CD4-positive, alpha-beta memory T cell (primary cell): Measurements from ENCODE around the gene ASB18. TPM values are rescaled to one million over a fixed set of nuclear protein-coding genes. Genes with fewer than 3 reads are reported as not detected.

Experiments
- CTCF ChIA-PET: fragments of 350-600 bp; sonication (Branson Sonifier 250); formaldehyde crosslinking; loops from one replicate; lab custom pipeline; 2021; ENCODE audit warnings: inconsistent platforms; ENCODE audit not compliant: partially characterized antibody; lab: Charles Lee
- POLR2A ChIA-PET: fragments of 350-600 bp; sonication (Branson Sonifier 250); formaldehyde crosslinking; loops from one replicate; lab custom pipeline; 2021; ENCODE audit not compliant: partially characterized antibody; lab: Charles Lee
- DNase-seq, 5 donors: peaks; one replicate each; pipeline versions ENCODE4 v3.0.0 to v3.0.0-alpha.2; 2020 to 2022; ENCODE audit warnings: mixed read lengths in 1 of 5
- H3K27ac ChIP-seq: one replicate; pipeline ENCODE4 v1.7.0; 2013; ENCODE audit warnings: low read depth, low read length
- H3K27me3 ChIP-seq: 2 replicates; pipeline ENCODE4 v1.7.0; 2013; ENCODE audit warnings: mild to moderate bottlenecking, low read length, moderate library complexity; ENCODE audit not compliant: insufficient read depth
- H3K36me3 ChIP-seq: 2 replicates; pipeline ENCODE4 v1.7.0; 2013; ENCODE audit warnings: mild to moderate bottlenecking, low read length, moderate library complexity; ENCODE audit not compliant: insufficient read depth
- H3K4me1 ChIP-seq: 2 replicates; pipeline ENCODE4 v1.7.0; 2013; ENCODE audit warnings: mild to moderate bottlenecking, low read length, moderate library complexity; ENCODE audit not compliant: insufficient read depth
- H3K4me3 ChIP-seq, 2 donors: one replicate each; pipeline ENCODE4 v1.7.0; 2013; ENCODE audit warnings: low read length in 2 of 2, mild to moderate bottlenecking in 1 of 2
- H3K9me3 ChIP-seq, 2 donors: one replicate each; pipeline ENCODE4 v1.7.0; 2013; ENCODE audit warnings: low read length in 2 of 2, control low read depth in 1 of 2; ENCODE audit not compliant: control insufficient read depth in 1 of 2
- H3K27ac Mint-ChIP-seq, 7 donors: one replicate each; pipeline ENCODE4 v1.8.0; 2020 to 2021; ENCODE audit warnings: mixed read lengths in 7 of 7, mild to moderate bottlenecking in 6 of 7, inconsistent platforms in 3 of 7, moderate library complexity in 3 of 7
- H3K27me3 Mint-ChIP-seq, 2 donors: one replicate each; pipeline ENCODE4 v1.8.0; 2020 to 2021; ENCODE audit warnings: mixed read lengths in 2 of 2
- H3K36me3 Mint-ChIP-seq, 2 donors: one replicate each; pipeline ENCODE4 v1.8.0; 2020 to 2021; ENCODE audit warnings: mixed read lengths in 2 of 2, inconsistent platforms in 1 of 2, mild to moderate bottlenecking in 1 of 2
- H3K4me1 Mint-ChIP-seq, 4 donors: one replicate each; pipeline ENCODE4 v1.8.0; 2020 to 2021; ENCODE audit warnings: mixed read lengths in 4 of 4, mild to moderate bottlenecking in 1 of 4
- H3K4me3 Mint-ChIP-seq, 8 donors: one replicate each; pipeline ENCODE4 v1.8.0; 2020 to 2021; ENCODE audit warnings: mixed read lengths in 8 of 8, mild to moderate bottlenecking in 7 of 8, moderate library complexity in 6 of 8, inconsistent platforms in 3 of 8
- H3K9me3 Mint-ChIP-seq, 8 donors: one replicate each; pipeline ENCODE4 v1.8.0; 2020 to 2021; ENCODE audit warnings: mixed read lengths in 8 of 8, mild to moderate bottlenecking in 5 of 8, inconsistent platforms in 3 of 8, moderate library complexity in 1 of 8
- intact Hi-C: fragments of 100-400 bp; cut with micrococcal nuclease; formaldehyde crosslinking; loops from one replicate; pipeline ENCODE4 v1.15.1; 2023
- polyA plus RNA-seq, 2 donors: library from polyadenylated mRNA; unstranded; fragments of 300-500 nt; fragmentation: Illumina TruSeq; gene quantifications; one replicate each; pipeline ENCODE4 v1.2.3, GENCODE V29; 2021
- total RNA-seq, 2 experiments: library from RNA; stranded (reverse); gene quantifications; one replicate each; pipeline ENCODE4 v1.2.3, GENCODE V29; 2021

ASB18 gene
- total and polyA plus RNA-seq, 4 experiments from 2014 or later = not detected

DNA sequence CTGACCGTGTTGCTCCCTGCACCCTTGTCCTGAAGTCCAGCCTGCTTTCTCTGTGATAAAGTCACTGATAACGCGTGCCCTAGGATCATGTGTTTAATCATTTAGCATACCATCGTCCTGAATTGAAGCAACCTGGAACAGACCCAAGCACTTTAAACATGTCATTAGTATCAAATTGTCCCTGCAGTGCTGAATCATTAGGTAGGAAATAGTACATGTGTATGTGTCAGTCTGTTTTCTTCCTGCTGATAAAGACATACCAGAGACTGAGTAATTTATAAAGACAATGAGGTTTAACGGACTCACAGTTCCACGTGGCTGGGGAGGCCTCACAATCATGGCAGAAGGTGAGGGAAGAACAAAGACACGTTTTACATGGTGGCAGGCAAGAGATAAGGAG is 2.8 kb downstream of the ASB18 start:
- Mint-ChIP-seq H3K4me3 (no peak overlapping the region), H3K27ac (no peak overlapping the region), H3K36me3 (no peaks in the 10 kb centered on the region), H3K4me1 (no peaks in the 10 kb centered on the region), H3K9me3 (peaks cover 0 to 9% (median 2%) of the 10 kb centered on the region in 8 donors), H3K27me3 (peaks cover 15 to 39% of the 10 kb centered on the region in 2 donors)
- intact Hi-C loops = no loop called here
- ChIA-PET POLR2A (no interaction called here), CTCF (no interaction called here)
- Histone ChIP-seq H3K27ac (no peak overlapping the region), H3K36me3 (no peaks in the 10 kb centered on the region), H3K9me3 (no peaks in the 10 kb centered on the region), H3K4me1 (no peaks in the 10 kb centered on the region), H3K27me3 (no peaks in the 10 kb centered on the region), H3K4me3 (no peak overlapping the region)
- DNase-seq = no peak

- H3K27me3 ChIP-seq = no peaks in the 10 kb centered on the region
- no peak overlapping the region for H3K4me3 ChIP-seq
- no peaks in the 10 kb centered on the region for H3K9me3 ChIP-seq
- ChIA-PET POLR2A (no interaction called here), CTCF (no interaction called here)
- Mint-ChIP-seq H3K27ac (no peak overlapping the region), H3K36me3 (no peaks in the 10 kb centered on the region), H3K9me3 (peaks cover 0 to 9% (median 2%) of the 10 kb centered on the region in 8 donors), H3K4me3 (no peak overlapping the region), H3K4me1 (no peaks in the 10 kb centered on the region), H3K27me3 (peaks cover 15 to 37% of the 10 kb centered on the region in 2 donors)
- no peak for DNase-seq
- no peak overlapping the region for H3K27ac ChIP-seq
- intact Hi-C loops = no loop called here
- no peaks in the 10 kb centered on the region for H3K4me1 ChIP-seq
- H3K36me3 ChIP-seq = no peaks in the 10 kb centered on the region
These were observed 4.8 kb downstream of the ASB18 start for GRCh38 chr2:236259371-236259770.

GRCh38 chr2:236257575-236257974 is 6.6 kb downstream of the ASB18 start:
- H3K4me3 ChIP-seq = no peak overlapping the region
- no peaks in the 10 kb centered on the region for H3K4me1 ChIP-seq
- Mint-ChIP-seq H3K36me3 (no peaks in the 10 kb centered on the region), H3K4me3 (no peak overlapping the region), H3K27me3 (peaks cover 13 to 28% of the 10 kb centered on the region in 2 donors), H3K27ac (no peak overlapping the region), H3K9me3 (peaks cover 0 to 9% (median 2%) of the 10 kb centered on the region in 8 donors), H3K4me1 (no peaks in the 10 kb centered on the region)
- no peaks in the 10 kb centered on the region for H3K36me3 ChIP-seq
- CTCF ChIA-PET = no interaction called here
- intact Hi-C loops = no loop called here
- no peak for DNase-seq
- H3K9me3 ChIP-seq = no peaks in the 10 kb centered on the region
- no peaks in the 10 kb centered on the region for H3K27me3 ChIP-seq
- no peak overlapping the region for H3K27ac ChIP-seq
- POLR2A ChIA-PET = no interaction called here

- Mint-ChIP-seq H3K4me3 (peak overlapping the region in 1 of 8 donors; percentile 15), H3K27me3 (peaks cover 17 to 28% of the 10 kb centered on the region in 2 donors), H3K4me1 (no peaks in the 10 kb centered on the region), H3K9me3 (peaks cover 0 to 9% (median 2%) of the 10 kb centered on the region in 8 donors), H3K27ac (no peak overlapping the region), H3K36me3 (no peaks in the 10 kb centered on the region)
- ChIA-PET CTCF (no interaction called here), POLR2A (no interaction called here)
- H3K4me3 ChIP-seq = no peak overlapping the region
- H3K9me3 ChIP-seq = no peaks in the 10 kb centered on the region
- no peaks in the 10 kb centered on the region for H3K36me3 ChIP-seq
- no peaks in the 10 kb centered on the region for H3K27me3 ChIP-seq
- intact Hi-C loops = no loop called here
- H3K27ac ChIP-seq = no peak overlapping the region
- DNase-seq = no peak
- no peaks in the 10 kb centered on the region for H3K4me1 ChIP-seq
These were observed 7.1 kb downstream of the ASB18 start for GRCh38 chr2:236257136-236257535.

DNA sequence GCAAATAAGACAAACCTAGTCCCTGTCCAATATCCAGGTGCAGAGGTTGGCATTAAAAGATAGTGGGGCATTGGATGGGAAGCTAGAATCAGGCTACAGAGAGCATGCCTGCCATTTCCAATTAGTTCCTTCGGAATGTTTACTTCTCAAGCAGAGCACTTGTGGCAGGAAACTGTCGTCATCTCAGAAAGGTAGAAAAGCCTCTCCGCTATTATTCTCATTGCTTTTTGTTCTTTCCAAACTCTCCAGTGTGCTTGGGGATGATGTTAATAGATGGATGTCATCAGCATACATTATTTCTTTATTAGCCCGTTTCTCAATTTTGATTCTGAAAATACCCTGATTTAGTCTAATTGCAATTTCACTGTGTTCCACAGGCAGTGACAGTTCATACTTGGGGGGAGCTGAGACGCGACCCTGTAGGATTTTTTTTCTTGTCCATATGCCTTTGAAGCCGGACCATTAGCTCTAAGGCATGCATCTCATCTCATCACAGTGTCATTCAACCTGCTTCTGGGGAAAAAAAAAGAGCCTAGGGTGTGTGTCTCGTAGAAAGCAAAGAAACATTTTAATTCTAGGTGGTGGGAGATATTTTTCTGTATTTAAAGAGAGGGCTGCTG is 7.7 kb downstream of the ASB18 start:
- H3K9me3 Mint-ChIP-seq = peaks cover 0 to 3% (median 1%) of the 10 kb centered on the region in 8 donors
- H3K27ac Mint-ChIP-seq = no peak overlapping the region
- Histone ChIP-seq H3K27ac (no peak overlapping the region), H3K36me3 (no peaks in the 10 kb centered on the region), H3K4me3 (no peak overlapping the region), H3K4me1 (no peaks in the 10 kb centered on the region), H3K9me3 (no peaks in the 10 kb centered on the region), H3K27me3 (no peaks in the 10 kb centered on the region)
- no peaks in the 10 kb centered on the region for H3K4me1 Mint-ChIP-seq
- CTCF ChIA-PET = no interaction called here
- peaks cover 15 to 23% of the 10 kb centered on the region in 2 donors for H3K27me3 Mint-ChIP-seq
- POLR2A ChIA-PET = no interaction called here
- H3K4me3 Mint-ChIP-seq = no peak overlapping the region
- no peaks in the 10 kb centered on the region for H3K36me3 Mint-ChIP-seq
- DNase-seq = no peak
- intact Hi-C loops = no loop called here

- Histone ChIP-seq H3K27ac (no peak overlapping the region), H3K27me3 (no peaks in the 10 kb centered on the region), H3K4me1 (no peaks in the 10 kb centered on the region), H3K4me3 (no peak overlapping the region), H3K9me3 (no peaks in the 10 kb centered on the region), H3K36me3 (no peaks in the 10 kb centered on the region)
- H3K4me3 Mint-ChIP-seq = no peak overlapping the region
- ChIA-PET CTCF (no interaction called here), POLR2A (no interaction called here)
- intact Hi-C loops = no loop called here
- peaks cover 15 to 16% of the 10 kb centered on the region in 2 donors for H3K27me3 Mint-ChIP-seq
- no peaks in the 10 kb centered on the region for H3K4me1 Mint-ChIP-seq
- DNase-seq = no peak
- no peaks in the 10 kb centered on the region for H3K36me3 Mint-ChIP-seq
- no peak overlapping the region for H3K27ac Mint-ChIP-seq
- peaks cover 0 to 2% (median 0%) of the 10 kb centered on the region in 8 donors for H3K9me3 Mint-ChIP-seq
These were observed 9.5 kb downstream of the ASB18 start for GRCh38 chr2:236254674-236255073.

DNA sequence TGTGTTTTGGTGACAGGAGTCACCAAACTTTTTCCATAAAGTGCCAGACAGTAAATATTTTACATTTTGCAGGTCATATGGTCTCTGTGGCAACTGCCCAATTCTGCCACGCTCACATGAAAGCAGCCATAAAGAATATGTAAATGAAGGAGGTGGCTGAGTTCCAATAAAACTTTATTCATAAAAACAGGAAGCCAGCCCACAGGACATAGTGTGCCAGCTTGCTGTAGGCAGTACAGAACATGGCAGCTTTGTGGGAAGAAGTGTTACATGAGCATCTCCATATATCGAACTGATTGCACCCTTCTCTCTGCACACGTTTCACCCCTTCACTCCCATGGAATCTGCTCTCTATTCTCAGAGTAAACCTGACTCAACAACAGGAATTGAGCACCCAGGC is 10.2 kb downstream of the ASB18 start:
- Histone ChIP-seq H3K9me3 (no peaks in the 10 kb centered on the region), H3K27me3 (no peaks in the 10 kb centered on the region), H3K4me3 (no peak overlapping the region), H3K36me3 (no peaks in the 10 kb centered on the region), H3K4me1 (no peaks in the 10 kb centered on the region), H3K27ac (no peak overlapping the region)
- no peaks in the 10 kb centered on the region for H3K4me1 Mint-ChIP-seq
- H3K27ac Mint-ChIP-seq = no peak overlapping the region
- ChIA-PET POLR2A (no interaction called here), CTCF (no interaction called here)
- peaks cover 12 to 17% of the 10 kb centered on the region in 2 donors for H3K27me3 Mint-ChIP-seq
- H3K9me3 Mint-ChIP-seq = peaks cover 0 to 2% (median 0%) of the 10 kb centered on the region in 8 donors
- DNase-seq = no peak
- H3K36me3 Mint-ChIP-seq = no peaks in the 10 kb centered on the region
- intact Hi-C loops = no loop called here
- H3K4me3 Mint-ChIP-seq = no peak overlapping the region
